Neural progenitor cell (in vitro differentiated cells): ENCODE data around the gene A1CF.

Source experiments
- EZH2 ChIP-seq: fragments of 200-600 bp; sonication (generic); IDR thresholded peaks from 2 replicates; pipeline ENCODE4 v1.6.1; 2017; ENCODE audit warnings: antibody characterized with exemption, mild to moderate bottlenecking, moderate library complexity
- EZH2phosphoT487 ChIP-seq: fragments of 200-600 bp; sonication (generic); IDR thresholded peaks from 2 replicates; pipeline ENCODE4 v1.6.1; 2017; ENCODE audit warnings: antibody characterized with exemption
- TF ChIP-seq, protein P1 (sequence below): fragments of 200-600 bp; sonication (generic); IDR thresholded peaks from 2 replicates; pipeline ENCODE4 v1.5.1; 2017; ENCODE audit warnings: antibody characterized with exemption, mild to moderate bottlenecking

DNA sequence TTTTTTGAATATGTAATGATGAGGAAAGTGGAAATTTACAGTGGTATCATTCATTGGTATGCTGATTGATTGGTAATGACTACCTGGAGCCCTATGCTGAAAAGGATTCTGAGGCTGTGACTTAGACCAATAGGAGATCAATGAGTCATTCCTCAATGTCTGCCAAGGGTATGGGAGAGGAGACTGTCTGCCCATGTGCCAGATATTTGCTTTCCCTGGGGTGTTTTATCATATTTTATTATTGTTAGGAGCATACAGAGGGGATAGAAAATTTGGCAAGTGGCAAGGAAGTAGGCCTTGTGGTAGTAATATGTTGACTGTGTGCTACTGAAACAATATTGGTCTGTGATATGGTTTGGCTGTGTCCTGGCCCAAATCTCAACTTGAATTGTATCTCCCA is 90.9 kb downstream of the A1CF start:
- TF ChIP-seq, protein P1, sequence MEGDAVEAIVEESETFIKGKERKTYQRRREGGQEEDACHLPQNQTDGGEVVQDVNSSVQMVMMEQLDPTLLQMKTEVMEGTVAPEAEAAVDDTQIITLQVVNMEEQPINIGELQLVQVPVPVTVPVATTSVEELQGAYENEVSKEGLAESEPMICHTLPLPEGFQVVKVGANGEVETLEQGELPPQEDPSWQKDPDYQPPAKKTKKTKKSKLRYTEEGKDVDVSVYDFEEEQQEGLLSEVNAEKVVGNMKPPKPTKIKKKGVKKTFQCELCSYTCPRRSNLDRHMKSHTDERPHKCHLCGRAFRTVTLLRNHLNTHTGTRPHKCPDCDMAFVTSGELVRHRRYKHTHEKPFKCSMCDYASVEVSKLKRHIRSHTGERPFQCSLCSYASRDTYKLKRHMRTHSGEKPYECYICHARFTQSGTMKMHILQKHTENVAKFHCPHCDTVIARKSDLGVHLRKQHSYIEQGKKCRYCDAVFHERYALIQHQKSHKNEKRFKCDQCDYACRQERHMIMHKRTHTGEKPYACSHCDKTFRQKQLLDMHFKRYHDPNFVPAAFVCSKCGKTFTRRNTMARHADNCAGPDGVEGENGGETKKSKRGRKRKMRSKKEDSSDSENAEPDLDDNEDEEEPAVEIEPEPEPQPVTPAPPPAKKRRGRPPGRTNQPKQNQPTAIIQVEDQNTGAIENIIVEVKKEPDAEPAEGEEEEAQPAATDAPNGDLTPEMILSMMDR, result no peak
- no peak for TF ChIP-seq EZH2phosphoT487
- no peak for TF ChIP-seq EZH2
